Spinal cord (tissue), 10 donors: ENCODE results near the gene SLC7A8. TPM values are rescaled to one million over a fixed set of nuclear protein-coding genes. Genes with fewer than 3 reads are reported as not detected.

Experiments used
- DNase-seq, 6 donors: peaks; one replicate each; pipeline versions ENCODE4 v3.0.0 to v3.0.0-alpha.2; 2013 to 2015; ENCODE audit warnings: low spot score in 6 of 6, low read depth in 4 of 6
- H3K27ac ChIP-seq: one replicate; pipeline ENCODE4 v1.5.1; 2013; ENCODE audit warnings: low read depth, low read length, control low read depth
- H3K27me3 ChIP-seq: one replicate; pipeline ENCODE4 v1.6.1; 2013; ENCODE audit warnings: low read length; ENCODE audit not compliant: control insufficient read depth, insufficient read depth
- H3K36me3 ChIP-seq: one replicate; pipeline ENCODE4 v1.6.1; 2013; ENCODE audit warnings: low read length; ENCODE audit not compliant: control insufficient read depth, insufficient read depth
- H3K4me1 ChIP-seq: one replicate; pipeline ENCODE4 v1.6.1; 2013; ENCODE audit warnings: low read length; ENCODE audit not compliant: control insufficient read depth, insufficient read depth
- H3K4me3 ChIP-seq: one replicate; pipeline ENCODE4 v1.5.1; 2013; ENCODE audit warnings: low read depth, low read length, control low read depth
- H3K9me3 ChIP-seq: one replicate; pipeline ENCODE4 v1.6.1; 2013; ENCODE audit warnings: low read length; ENCODE audit not compliant: control insufficient read depth, insufficient read depth
- WGBS: methylation state at CpG from one replicate; pipeline ENCODE4 v1.1.5; 2013; ENCODE audit warnings: missing lambda C conversion rate; ENCODE audit not compliant: insufficient coverage; 5-methylcytosine and 5-hydroxymethylcytosine counted together
- polyA plus RNA-seq, 2 donors: library from polyadenylated mRNA; unstranded; fragments of 120-200 nt; gene quantifications; one replicate each; pipeline ENCODE4 v1.2.1, GENCODE V29; 2013; ENCODE audit not compliant: insufficient read length in 2 of 2
- total RNA-seq, 2 donors: library from RNA; depleted of rRNA in 1 of 2; stranded (reverse); fragments of 120-200 nt in 1 of 2; fragments of >200 nt in 1 of 2; gene quantifications; one replicate each; pipeline versions ENCODE4 v1.2.3 to v1.2.4, GENCODE V29; 2013 to 2014
- donor health status: healthy.

SLC7A8 gene
- total and polyA plus RNA-seq, 4 donors = 8.6 to 18.9 (median 17.2) TPM

DNA sequence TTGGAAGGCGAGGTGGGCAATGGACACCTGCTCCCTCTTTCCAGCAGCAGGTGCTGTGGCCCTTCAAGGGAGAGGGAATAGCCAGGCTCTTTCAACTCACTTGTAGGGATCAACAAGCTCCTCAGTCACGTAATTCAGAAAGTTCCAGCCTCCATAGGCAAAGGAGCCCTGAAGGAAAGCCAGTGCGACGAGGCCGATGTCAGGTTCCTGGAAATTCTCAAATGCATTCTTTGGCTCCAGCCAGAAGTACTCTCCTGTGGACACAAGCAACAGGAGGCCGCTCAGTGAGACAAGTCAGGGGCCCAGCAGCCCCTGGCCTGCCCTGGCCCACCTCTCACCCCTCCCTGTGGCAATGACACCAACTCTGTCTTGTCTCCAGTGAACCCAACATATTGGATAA is 43.1 kb downstream of the SLC7A8 start:
- 90% methylated on average over 5 of the region's 6 CpGs for whole genome bisulfite sequencing
- DNase-seq = no peak
- Histone ChIP-seq H3K4me3 (no peak overlapping the region), H3K9me3 (no peaks in the 10 kb centered on the region), H3K27me3 (no peaks in the 10 kb centered on the region), H3K27ac (no peak overlapping the region), H3K4me1 (no peaks in the 10 kb centered on the region), H3K36me3 (no peaks in the 10 kb centered on the region)

DNA sequence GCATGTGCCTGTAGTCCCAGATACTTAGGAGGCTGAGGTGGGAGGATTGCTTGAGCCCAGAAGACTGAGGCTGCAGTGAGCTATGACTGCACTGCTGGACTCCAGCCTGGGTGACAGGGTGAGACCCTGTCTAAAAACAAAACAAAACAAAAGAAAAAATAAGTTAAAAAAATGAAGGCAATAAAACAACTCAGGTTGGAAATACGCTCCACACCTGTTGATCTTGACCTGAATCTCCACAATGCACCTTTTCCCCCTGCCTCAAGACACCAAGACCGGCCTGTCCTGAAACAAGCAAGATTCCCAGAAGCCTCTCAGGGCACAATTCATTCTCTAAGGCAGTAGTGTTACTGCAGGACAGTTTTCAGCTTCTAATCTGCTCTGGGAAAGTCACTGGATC is 43.6 kb downstream of the SLC7A8 start:
- Histone ChIP-seq H3K27ac (no peak overlapping the region), H3K36me3 (no peaks in the 10 kb centered on the region), H3K4me3 (no peak overlapping the region), H3K27me3 (no peaks in the 10 kb centered on the region), H3K9me3 (no peaks in the 10 kb centered on the region), H3K4me1 (no peaks in the 10 kb centered on the region)
- WGBS = 100% methylated on average over 1 of the region's 2 CpGs
- no peak for DNase-seq

DNA sequence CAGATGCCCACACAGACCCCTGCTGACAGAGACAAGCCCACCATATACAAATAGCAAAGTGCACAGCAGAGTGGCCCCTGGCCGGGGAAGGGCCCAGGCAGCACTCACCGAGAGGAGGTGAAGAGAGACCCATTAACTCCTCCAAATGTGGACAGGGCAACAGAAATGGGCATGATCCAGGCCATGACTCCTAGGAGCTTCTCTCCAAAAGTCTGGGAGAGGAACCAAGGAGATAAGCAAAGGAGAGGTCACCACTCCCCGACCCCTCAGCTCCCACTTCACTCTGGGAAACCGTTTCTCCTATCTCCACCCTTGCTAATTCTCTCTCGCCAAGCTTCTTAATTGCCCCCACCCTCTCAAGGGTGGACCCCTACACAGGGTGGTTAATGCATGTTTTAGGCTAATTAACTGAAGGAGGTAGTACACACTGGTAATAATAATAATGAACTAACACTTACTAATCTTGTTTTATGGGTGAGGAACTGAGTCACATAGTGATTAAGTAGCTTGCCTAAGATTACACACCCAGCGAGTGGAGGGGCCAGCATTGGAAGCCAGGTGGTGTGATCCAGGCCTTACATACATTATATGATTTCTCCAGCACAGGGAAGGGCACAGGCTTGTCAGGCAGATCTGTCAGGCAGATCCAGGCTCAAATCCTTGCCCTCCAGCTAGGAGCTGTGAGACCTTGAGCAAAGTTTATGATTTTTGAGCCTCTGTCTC is 45.5 kb downstream of the SLC7A8 start:
- Histone ChIP-seq H3K27me3 (no peaks in the 10 kb centered on the region), H3K4me1 (no peaks in the 10 kb centered on the region), H3K36me3 (no peaks in the 10 kb centered on the region), H3K9me3 (no peaks in the 10 kb centered on the region), H3K27ac (no peak overlapping the region), H3K4me3 (no peak overlapping the region)
- no CpG with 5 or more reads among the region's 6 CpGs for whole genome bisulfite sequencing
- no peak for DNase-seq

DNA sequence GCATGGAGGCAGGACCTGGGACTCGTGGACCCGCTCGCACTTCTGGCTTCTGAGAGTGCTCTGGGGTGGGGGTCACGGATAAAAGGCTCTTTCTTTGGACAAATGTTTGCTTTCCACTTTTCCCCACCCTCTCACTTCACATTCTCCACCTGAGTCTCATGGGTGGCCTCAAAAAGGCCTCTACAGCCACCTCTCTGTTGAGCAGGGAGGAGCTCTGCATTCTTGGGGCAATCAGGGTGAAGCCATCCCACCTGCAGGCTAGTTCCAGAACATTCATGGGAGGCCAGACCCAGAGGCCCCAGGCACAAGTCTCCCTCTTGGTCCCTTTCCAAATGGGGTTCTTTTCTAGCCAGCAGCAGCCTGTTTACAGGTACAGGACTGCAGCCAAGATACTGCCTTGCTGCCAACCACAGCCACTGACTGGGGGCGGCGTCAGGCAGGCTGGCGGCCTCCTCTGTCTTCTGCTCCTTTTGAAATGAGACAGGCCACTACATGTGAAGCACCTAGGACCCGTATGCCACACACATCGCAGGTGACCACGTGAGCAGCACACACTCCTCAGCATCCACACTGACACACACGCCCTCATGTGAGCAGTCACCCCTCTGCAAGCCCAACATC is 46.2 kb downstream of the SLC7A8 start:
- DNase-seq = no peak
- Histone ChIP-seq H3K27ac (no peak overlapping the region), H3K36me3 (no peaks in the 10 kb centered on the region), H3K9me3 (no peaks in the 10 kb centered on the region), H3K4me3 (no peak overlapping the region), H3K4me1 (no peaks in the 10 kb centered on the region), H3K27me3 (no peaks in the 10 kb centered on the region)
- WGBS = 84% methylated on average over 10 of the region's 11 CpGs

DNA sequence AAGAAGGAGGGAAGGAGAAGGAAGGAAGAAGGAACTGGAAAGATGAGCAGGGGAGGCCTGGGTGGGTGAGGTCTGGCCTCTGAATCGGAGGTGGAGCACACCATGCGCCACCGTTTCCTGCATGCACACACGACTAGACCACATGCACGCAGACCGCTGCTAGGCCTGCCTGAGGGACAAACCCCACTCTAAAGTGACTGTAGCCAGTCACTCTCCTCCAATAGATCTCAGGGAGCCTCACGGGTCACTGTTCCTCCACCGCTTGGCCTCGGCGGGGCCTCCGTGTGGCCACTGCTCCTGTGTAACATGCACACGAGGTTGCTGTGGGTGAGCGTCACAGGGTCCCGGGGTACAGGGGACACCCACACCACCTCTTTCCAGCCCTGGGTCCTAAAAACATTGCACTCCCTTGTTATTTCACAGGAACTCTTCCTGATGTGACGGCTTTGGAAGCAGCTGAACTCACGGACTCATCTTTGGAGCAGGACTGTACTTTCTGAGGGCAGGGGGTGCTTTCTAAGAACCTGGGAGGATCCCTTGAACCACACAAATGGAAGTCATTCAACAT is 46.8 kb downstream of the SLC7A8 start:
- H3K27me3 ChIP-seq = no peaks in the 10 kb centered on the region
- no peaks in the 10 kb centered on the region for H3K36me3 ChIP-seq
- H3K4me1 ChIP-seq = no peaks in the 10 kb centered on the region
- H3K4me3 ChIP-seq = no peak overlapping the region
- no peak for DNase-seq
- H3K27ac ChIP-seq = no peak overlapping the region
- no peaks in the 10 kb centered on the region for H3K9me3 ChIP-seq
- WGBS = 86% methylated on average over 16 of the region's 16 CpGs

DNA sequence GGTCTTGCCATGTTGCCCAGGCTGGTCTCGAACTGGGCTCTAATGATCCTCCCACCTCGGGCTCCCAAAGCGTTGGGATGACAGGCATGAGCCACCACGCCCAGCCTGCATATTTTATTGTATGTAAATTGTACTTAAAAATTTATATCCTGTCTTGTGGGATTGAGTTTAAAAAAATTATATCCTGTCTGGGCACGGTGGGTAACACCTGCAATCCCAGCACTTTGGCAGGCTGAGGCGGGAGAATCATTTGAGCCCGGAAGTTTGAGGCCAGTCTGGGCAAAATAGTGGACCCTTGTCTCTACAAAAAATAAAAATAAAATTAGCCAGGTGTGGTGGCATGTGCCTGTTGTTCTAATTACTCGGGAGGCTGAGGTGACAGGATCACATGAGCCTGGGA is 50.5 kb downstream of the SLC7A8 start:
- DNase-seq = no peak
- H3K36me3 ChIP-seq = peaks cover under 1% of the 10 kb centered on the region
- no peak overlapping the region for H3K4me3 ChIP-seq
- no peak overlapping the region for H3K27ac ChIP-seq
- no CpG with 5 or more reads among the region's 8 CpGs for WGBS
- no peaks in the 10 kb centered on the region for H3K27me3 ChIP-seq
- peaks cover 3% of the 10 kb centered on the region for H3K4me1 ChIP-seq
- H3K9me3 ChIP-seq = no peaks in the 10 kb centered on the region

DNA sequence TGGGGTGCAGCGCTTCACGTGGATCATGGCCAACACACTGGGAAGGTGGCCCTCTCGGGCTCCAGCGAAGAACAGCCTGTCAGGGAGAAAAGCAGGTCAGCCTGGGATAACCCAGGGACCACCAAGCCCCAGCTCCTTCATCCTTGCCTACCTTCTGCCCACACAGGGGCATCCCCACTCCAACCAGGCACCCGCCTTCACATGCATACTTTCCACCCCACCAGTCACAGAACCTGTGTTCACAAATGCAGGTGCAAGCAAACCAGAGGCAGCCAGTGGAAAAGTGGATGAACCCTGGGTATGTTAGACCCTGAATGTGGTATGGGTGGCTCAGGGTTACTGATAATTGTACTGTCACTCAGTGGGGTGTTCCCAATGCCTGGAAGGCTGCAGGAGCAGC is 52.0 kb downstream of the SLC7A8 start:
- WGBS = 72% methylated on average over 4 of the region's 5 CpGs
- Histone ChIP-seq H3K4me1 (peaks cover 3% of the 10 kb centered on the region), H3K9me3 (no peaks in the 10 kb centered on the region), H3K27ac (no peak overlapping the region), H3K27me3 (no peaks in the 10 kb centered on the region), H3K4me3 (no peak overlapping the region), H3K36me3 (peaks cover 4% of the 10 kb centered on the region)
- no peak for DNase-seq

DNA sequence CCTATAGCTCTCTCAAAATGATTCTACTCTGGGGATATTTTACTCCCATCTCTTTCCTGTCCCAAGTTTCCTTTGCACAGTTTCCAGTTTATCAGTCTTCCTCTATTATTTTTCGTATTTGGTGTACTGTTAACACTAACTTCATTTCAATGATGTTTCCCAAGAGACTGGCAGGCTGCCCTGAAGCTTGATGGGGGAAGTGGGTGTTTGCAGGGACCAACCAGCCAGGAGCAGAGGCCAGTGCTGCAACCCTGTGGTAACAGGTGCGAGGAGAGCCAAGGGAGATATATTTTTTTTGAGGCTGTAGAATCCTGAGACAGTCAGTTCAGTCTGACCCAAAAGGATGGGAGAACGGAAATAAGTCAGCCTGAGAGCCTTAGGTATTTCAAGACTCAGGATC is 52.6 kb downstream of the SLC7A8 start:
- Histone ChIP-seq H3K36me3 (peaks cover 4% of the 10 kb centered on the region), H3K27me3 (no peaks in the 10 kb centered on the region), H3K4me3 (no peak overlapping the region), H3K9me3 (no peaks in the 10 kb centered on the region), H3K4me1 (peaks cover 3% of the 10 kb centered on the region), H3K27ac (no peak overlapping the region)
- no peak for DNase-seq
- WGBS = 88% methylated on average over 1 of the region's 3 CpGs

DNA sequence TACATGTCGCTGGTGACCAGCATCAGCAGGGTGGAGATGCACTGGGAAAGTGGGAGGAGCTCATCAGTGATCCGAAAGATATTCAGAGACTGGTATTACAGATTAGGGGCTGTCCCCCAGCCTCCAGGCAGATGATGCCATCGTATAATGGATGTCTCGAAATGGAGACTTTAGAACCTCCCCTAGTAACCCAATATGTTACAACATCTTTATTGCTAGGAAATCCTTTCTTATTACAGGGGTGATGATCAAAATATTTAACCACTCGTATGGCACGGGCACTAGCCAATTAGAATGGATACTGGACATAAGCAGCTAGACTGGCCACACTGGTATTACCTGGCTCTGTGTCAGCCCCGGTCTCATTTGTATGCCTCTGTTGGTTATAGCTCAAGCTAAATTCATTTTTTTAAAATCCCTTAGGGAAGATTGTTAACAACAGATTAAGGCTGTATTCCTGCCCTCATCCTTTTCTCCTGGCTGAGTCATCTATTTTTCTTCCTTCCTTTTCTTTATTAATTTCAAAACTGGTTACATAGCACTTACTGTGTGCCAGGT is 53.6 kb downstream of the SLC7A8 start:
- Histone ChIP-seq H3K4me3 (no peak overlapping the region), H3K4me1 (peaks cover 3% of the 10 kb centered on the region), H3K27ac (no peak overlapping the region), H3K9me3 (no peaks in the 10 kb centered on the region), H3K36me3 (peaks cover 4% of the 10 kb centered on the region), H3K27me3 (no peaks in the 10 kb centered on the region)
- no peak for DNase-seq
- 75% methylated on average over 3 of the region's 7 CpGs for WGBS
